ENCODE data around the gene PRND.
"Not testable (repeated sequence)": the region's sequence is repeated elsewhere in the genome, so short reads cannot be mapped to it uniquely, and the experiment has no call there.

Gene PRND

DNA sequence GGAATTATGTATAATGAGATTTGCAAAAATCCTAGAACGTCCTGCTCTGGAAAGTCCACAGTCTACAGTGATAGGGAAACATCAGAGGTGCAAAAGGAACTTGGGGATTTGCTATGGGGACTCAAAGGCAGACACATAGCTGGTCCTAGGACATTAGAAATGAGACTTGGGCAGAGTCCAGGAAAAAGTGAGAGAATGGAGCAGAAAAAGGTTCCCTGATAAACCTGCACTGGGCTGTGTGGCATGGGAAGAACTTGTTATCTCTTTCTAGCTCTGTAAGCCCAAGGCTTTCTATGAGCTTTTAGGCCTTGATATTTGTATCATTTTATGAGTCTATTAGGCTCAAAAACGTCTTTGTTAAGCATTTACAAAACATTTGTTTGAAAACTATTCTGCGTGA is 15.2 kb downstream of the PRND start:
- Mint-ChIP-seq H3K4me3 (no peak overlapping the region), H3K27me3 (peaks cover 21 to 32% of the 10 kb centered on the region in 2 donors), H3K36me3 (no peaks in the 10 kb centered on the region), H3K4me1 (peaks cover 3 to 8% of the 10 kb centered on the region in 2 donors), H3K9me3 (no peaks in the 10 kb centered on the region), H3K27ac (no peak overlapping the region)
- DNase-seq (no peak), ATAC-seq (replicated peaks) (no peak)

DNA sequence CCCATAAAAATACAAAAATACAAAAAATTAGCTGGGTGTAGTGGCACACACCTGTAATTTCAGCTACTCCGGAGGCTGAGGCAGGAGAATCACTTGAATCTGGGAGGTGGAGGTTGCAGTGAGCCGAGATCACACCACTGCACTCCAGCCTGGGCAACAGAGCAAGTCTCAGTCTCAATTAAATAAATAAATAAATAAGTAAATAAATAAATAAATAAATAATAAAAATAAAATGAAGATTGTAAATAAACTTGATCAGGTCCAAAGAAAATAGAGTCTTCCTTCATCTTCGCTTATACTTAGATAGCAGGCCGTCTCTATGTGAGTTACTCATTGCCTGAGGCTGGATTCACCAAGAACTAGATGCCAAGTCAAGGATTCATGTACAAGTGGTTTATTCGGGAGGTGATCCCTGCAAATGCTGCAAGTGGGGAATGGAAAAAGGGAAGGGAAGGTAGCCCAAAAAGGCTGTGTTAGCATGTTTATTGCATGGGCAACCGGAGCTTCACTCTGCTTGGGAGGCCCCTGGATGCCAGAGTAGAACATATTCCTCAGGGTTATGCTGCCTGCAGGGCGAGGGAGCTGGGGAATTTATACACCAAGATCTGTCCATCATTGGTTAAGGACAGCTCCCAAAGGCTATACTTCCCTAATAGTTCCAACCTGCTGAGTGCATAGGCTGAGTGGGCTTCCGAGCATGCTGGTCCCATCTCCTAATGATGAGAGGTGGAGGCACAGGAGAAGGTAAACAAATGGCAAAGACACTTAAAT is 16.3 kb downstream of the PRND start:
- Mint-ChIP-seq H3K27me3 (peaks cover 13 to 22% of the 10 kb centered on the region in 2 donors), H3K9me3 (no peaks in the 10 kb centered on the region), H3K4me1 (peaks cover 3 to 8% of the 10 kb centered on the region in 2 donors), H3K27ac (no peak overlapping the region), H3K36me3 (no peaks in the 10 kb centered on the region), H3K4me3 (no peak overlapping the region)
- ATAC-seq (replicated peaks) (no peak), DNase-seq (no peak)

DNA sequence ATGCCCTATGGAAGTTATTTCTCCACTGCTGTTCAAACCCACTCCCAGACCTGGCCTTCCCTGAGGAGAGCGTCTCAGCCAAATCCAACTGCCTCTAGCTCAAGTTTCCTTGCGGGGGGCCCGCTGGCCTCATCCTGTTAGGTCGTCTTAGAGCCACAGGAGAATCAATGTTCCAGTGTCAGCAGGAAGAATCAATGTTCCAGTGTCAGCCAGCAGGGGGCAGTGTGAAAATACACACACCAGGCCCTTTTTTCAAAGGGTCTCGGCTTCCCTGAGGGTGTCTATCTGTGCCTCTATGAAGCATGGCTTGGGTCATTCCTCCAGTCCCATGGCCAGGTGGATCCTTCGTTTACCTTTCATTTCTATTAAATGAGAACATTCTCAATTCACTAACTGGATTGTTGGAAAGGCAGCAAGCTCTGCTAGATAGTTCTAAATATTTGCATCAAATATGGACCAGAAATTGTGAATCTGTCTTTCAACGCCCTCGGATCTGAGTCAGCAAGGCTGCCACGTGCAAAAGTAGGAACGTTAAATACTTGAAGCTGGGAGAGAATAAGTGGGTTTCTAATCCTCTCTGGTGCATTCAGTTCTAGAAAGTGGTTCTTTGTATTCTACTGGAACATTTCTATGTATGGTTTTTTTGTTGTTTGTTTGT is 19.2 kb downstream of the PRND start:
- H3K4me1 Mint-ChIP-seq, result peaks cover 5 to 8% of the 10 kb centered on the region in 2 donors
- H3K9me3 Mint-ChIP-seq, result no peaks in the 10 kb centered on the region
- H3K36me3 Mint-ChIP-seq, result no peaks in the 10 kb centered on the region
- peaks cover 9 to 16% of the 10 kb centered on the region in 2 donors for H3K27me3 Mint-ChIP-seq
- ATAC-seq (replicated peaks), result peak; percentile 49 to 66
- H3K27ac Mint-ChIP-seq, result no peak overlapping the region
- no peak overlapping the region for H3K4me3 Mint-ChIP-seq
- peak; percentile 35 for DNase-seq

DNA sequence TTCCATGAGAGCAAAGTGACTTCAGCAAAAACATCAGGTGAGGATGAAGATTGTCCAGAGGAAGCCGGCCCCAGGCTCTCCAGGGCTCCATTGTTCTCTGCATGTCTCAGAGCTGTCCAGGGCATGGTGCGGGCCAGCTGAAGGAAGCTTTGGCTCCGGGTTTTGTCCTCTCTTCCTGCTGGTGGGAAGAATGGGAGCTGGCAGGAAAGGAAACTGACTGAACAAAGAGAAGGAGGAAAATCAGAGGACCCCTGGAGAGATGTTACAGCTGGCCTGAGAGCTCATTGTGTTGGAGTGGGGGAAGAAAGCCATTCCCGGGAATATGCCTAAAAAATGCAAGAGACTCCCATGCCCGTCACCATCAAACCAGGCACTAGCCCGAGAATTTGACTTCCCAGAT is 27.1 kb downstream of the PRND start:
- Mint-ChIP-seq H3K9me3 (peaks cover 0 to 4% of the 10 kb centered on the region in 2 donors), H3K36me3 (no peaks in the 10 kb centered on the region), H3K4me3 (no peak overlapping the region), H3K4me1 (peaks cover 0 to 3% of the 10 kb centered on the region in 2 donors), H3K27ac (no peak overlapping the region), H3K27me3 (peaks cover 0 to 2% of the 10 kb centered on the region in 2 donors)
- DNase-seq (no peak), ATAC-seq (replicated peaks) (no peak)

DNA sequence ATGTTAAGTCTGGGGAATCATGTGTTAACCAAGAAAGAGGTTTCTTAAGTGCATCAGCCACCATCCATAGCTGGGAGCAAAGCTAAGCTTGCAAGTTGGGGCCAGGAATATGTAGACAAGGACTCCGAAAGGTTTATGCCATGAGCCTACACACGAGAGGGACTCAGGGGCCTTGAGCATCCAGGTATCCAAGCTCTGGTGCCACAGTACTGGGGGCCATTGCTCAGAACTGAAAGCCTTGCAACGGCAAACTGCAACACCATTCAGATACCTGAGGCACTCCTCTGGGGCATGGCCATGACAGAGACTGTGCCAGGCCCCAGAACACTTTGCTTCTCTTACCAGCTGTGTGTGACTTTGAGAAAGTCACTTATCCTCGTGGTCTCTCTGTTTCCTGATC is 27.6 kb downstream of the PRND start:
- H3K27me3 Mint-ChIP-seq, result peaks cover 0 to 5% of the 10 kb centered on the region in 2 donors
- no peak for DNase-seq
- no peak for ATAC-seq (replicated peaks)
- no peak overlapping the region for H3K27ac Mint-ChIP-seq
- H3K36me3 Mint-ChIP-seq, result no peaks in the 10 kb centered on the region
- no peak overlapping the region for H3K4me3 Mint-ChIP-seq
- peaks cover 0 to 3% of the 10 kb centered on the region in 2 donors for H3K4me1 Mint-ChIP-seq
- H3K9me3 Mint-ChIP-seq, result peaks cover 0 to 4% of the 10 kb centered on the region in 2 donors

DNA sequence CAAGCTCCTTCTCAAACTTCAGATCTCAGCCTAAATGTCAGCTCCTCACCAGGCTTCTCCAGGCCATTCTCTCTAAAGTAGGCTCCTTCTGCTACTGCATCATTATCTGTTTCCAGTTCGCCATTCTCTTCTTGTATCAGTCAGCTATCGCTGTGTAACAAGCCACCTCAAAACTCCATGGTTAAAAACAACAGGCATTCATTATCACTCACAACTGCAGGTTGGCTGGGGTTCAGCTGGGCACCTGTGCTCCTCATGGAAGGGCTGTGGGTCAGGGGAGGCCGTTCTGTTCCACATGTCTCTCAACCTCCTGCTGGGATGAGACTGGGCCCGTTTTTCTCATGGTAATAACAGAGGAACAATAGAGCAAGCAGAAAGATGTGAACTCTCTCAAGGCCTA is 28.7 kb downstream of the PRND start:
- Mint-ChIP-seq H3K9me3 (peaks cover 0 to 4% of the 10 kb centered on the region in 2 donors), H3K27me3 (peaks cover 0 to 5% of the 10 kb centered on the region in 2 donors), H3K36me3 (no peaks in the 10 kb centered on the region), H3K27ac (no peak overlapping the region), H3K4me3 (no peak overlapping the region), H3K4me1 (peaks cover 0 to 3% of the 10 kb centered on the region in 2 donors)
- ATAC-seq (replicated peaks), result no peak
- DNase-seq, result no peak

DNA sequence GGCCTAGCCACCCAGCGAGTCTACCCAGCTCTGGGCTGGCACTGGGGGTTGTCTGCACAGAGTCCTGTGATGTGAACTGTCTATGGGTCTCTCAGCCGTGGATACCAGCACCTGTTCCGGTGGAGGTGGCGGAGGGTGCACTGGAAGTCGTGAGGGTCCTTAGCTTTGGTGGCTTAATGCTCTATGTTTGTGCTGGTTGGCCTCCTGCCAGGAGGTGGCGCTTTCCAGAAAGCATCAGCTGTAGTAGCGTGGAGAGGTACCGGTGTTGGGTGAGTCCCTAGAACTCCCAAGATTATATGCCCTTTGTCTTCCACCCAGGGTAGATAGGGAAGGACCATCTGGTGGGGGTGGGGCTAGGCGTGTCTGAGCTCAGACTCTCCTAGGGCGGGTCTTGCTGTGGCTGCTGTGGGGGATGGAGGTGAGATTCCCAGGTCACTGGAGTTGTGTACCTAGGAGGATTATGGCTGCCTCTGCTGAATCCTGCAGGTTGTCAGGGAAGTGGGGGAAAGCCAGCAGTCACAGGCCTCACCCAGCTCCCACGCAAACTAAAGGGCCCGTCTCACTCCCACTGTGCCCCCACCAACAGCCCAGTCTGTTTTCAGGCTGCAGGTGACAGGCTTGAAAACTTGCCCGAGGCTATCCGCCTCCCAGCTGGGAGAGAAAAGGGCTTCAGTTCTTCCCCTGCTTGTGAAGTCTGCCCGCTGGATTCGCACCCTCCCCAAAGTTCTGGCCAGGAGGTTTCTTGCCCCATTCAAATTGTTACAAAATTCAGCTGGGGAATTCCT is 37.6 kb downstream of the PRND start:
- Mint-ChIP-seq H3K27ac (peak overlapping the region; percentile 73), H3K4me3 (peak overlapping the region in 1 of 2 donors; percentile 33), H3K4me1 (peaks cover 9 to 15% of the 10 kb centered on the region in 2 donors)
- not testable (repeated sequence) for H3K9me3 Mint-ChIP-seq; H3K27me3 Mint-ChIP-seq; ATAC-seq (replicated peaks); H3K36me3 Mint-ChIP-seq
- peak; percentile 20 for DNase-seq

DNA sequence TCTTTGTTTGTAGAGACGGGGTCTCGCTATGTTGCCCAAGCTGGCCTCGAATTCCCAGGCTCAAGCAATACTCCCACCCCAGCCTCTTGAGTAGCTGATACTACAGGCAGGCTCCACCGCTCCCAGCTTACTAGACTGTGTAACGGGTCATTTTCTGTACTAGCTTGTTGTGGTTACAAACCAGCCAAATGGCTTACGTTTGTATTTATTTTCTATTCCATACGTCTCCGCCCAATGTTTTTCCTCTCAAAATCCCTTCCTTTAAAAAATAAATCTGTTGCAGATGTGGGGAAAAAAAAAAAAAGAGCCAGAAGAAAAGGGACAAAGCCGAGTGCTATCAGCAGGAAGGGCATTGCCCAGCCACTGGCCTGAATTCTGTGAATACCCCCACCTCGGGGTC is 41.6 kb downstream of the PRND start:
- DNase-seq, result no peak
- Mint-ChIP-seq H3K9me3 (no peaks in the 10 kb centered on the region), H3K36me3 (no peaks in the 10 kb centered on the region), H3K4me1 (peaks cover 16 to 36% of the 10 kb centered on the region in 2 donors), H3K4me3 (no peak overlapping the region), H3K27me3 (peaks cover 5 to 6% of the 10 kb centered on the region in 2 donors), H3K27ac (no peak overlapping the region)
- ATAC-seq (replicated peaks), result no peak

DNA sequence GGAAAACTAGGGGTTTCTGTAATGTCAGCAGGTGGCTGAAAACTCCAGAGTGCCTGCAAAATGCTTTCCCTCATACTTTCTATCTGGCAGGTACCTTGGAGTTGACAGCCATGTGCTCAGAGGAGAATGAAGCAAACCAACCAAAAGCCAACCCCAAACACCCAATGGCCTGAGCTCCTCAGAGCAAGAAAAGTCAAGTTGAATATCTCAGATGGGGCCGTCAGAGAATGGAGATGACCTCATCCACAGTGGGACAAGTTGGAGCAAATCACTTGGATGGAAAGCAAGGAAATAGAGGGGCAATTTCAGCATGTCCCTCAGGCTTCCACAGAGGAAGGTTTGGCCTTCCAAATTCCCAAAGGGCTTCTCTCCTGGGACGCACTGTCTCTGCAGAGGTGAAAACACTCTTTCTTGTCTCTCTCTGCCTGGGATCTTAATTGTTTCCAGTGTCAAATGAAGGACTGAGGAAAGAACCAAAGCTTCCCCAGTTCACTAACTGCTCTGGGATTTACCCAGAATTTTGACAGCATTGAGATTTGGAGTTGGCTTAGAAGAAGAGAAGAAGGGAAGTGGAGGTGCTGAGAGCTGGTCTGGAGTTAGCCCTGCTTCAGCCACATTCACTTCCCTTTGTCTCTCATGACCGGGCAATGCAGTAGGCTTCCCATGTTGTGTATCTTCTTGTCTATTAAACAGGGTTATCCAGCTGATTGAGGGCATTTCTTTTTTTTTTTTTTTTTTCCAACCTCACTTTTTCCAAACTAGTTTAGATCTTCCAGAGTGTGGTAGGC is 42.2 kb downstream of the PRND start:
- no peaks in the 10 kb centered on the region for H3K9me3 Mint-ChIP-seq

DNA sequence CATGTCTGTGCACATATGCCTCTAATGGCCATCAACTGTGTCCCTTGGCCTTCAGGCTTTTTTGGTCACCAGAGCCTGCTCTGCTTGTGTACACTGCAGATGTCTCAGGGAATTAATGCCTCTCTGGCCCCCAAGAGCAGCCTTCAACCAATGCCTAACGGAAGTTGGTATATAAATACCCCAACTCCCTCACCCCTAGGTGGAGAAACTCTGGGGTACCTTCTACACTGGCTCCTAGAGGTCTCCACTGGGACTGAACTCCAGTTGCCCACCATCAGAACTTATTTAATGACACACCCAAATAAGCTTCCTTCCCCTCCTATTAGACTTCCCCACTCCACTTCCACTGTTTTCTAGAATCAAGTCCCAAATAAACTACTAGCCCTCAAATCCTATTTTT is 43.1 kb downstream of the PRND start:
- Mint-ChIP-seq H3K4me3 (no peak overlapping the region), H3K36me3 (no peaks in the 10 kb centered on the region), H3K27me3 (no peaks in the 10 kb centered on the region), H3K4me1 (peaks cover 13 to 31% of the 10 kb centered on the region in 2 donors), H3K27ac (no peak overlapping the region), H3K9me3 (no peaks in the 10 kb centered on the region)
- DNase-seq (no peak), ATAC-seq (replicated peaks) (no peak)

More for the DNA sequence above, 42.2 kb downstream of the PRND start:
- no peak for ATAC-seq (replicated peaks)
- no peak overlapping the region for H3K4me3 Mint-ChIP-seq
- no peaks in the 10 kb centered on the region for H3K36me3 Mint-ChIP-seq
- H3K4me1 Mint-ChIP-seq, result peaks cover 16 to 35% of the 10 kb centered on the region in 2 donors
- peaks cover 2 to 3% of the 10 kb centered on the region in 2 donors for H3K27me3 Mint-ChIP-seq
- H3K27ac Mint-ChIP-seq, result no peak overlapping the region
- no peak for DNase-seq

DNA sequence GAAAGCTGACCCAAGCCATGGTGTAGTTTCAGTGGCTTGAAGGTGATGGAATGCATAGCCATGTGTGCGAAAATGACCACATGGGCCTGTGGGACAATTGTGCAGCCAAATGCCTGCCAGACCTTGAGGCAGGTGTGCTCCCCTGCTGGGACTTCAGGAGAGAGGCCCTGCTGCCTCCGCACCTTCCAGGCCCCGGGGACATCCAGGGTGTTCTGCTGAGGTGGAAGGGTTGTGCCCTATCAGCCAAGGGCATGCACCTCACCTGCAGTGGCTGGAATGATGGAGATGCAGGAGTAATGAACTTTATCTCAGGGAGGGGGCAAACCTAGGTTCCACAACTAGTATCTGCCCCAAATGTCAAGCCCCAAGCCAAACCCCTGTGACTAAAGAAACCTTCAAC is 44.0 kb downstream of the PRND start:
- Mint-ChIP-seq H3K4me3 (no peak overlapping the region), H3K27ac (no peak overlapping the region), H3K36me3 (peaks cover 0 to under 1% of the 10 kb centered on the region in 2 donors), H3K4me1 (peaks cover 13 to 31% of the 10 kb centered on the region in 2 donors), H3K9me3 (peaks cover under 1% of the 10 kb centered on the region in 2 donors), H3K27me3 (no peaks in the 10 kb centered on the region)
- DNase-seq (no peak), ATAC-seq (replicated peaks) (no peak)

DNA sequence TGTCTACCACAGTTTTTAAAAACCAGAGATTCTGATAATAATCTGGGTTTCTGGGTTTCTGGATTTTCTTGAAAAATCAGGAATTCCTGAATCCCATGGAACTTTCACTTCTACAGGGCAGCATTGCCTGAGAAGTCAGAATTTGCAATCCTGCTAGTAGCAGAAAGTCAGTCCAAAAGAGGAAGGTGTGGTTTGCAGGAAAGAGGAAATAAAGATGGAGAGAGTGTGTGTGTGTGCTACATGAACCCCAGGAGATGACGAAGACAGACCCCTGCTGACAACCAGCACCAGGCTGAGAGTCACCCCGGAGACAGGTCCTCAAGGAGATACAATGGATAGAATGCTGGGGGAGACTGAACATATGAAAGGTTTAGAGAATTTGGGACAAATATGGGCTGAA is 44.9 kb downstream of the PRND start:
- Mint-ChIP-seq H3K4me1 (peaks cover 10 to 31% of the 10 kb centered on the region in 2 donors), H3K4me3 (peak overlapping the region; percentile 30 to 45), H3K9me3 (peaks cover 9% of the 10 kb centered on the region in 2 donors), H3K27me3 (no peaks in the 10 kb centered on the region), H3K27ac (peak overlapping the region; percentile 86), H3K36me3 (peaks cover 0 to 10% of the 10 kb centered on the region in 2 donors)
- peak; percentile 35 for DNase-seq
- ATAC-seq (replicated peaks), result peak; percentile 96 to 98

DNA sequence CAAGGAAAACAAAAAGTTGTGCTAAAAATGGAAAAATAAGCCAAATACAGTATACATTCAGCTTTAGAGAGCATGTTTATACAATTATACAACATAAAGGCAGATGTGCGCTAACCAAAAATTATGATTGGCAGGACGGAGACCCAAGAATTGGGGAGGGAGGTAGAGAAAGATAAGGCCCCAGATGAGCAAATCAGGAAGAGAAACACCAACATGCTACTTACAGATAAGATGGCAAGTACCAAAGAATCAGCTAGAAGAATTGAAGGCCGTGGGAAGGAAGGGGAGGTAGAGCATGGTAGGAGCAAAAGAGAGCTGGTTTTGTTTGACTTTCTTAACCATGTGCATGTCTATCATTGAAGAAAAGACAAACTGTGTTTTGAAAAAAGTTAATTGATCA is 45.4 kb downstream of the PRND start:
- Mint-ChIP-seq H3K4me1 (peaks cover 10 to 31% of the 10 kb centered on the region in 2 donors), H3K27ac (peak overlapping the region; percentile 86), H3K9me3 (peaks cover 11% of the 10 kb centered on the region in 2 donors)

More for the DNA sequence above, 45.4 kb downstream of the PRND start:
- DNase-seq (no peak), ATAC-seq (replicated peaks) (peak; percentile 50 to 55)
- peaks cover 2 to 10% of the 10 kb centered on the region in 2 donors for H3K36me3 Mint-ChIP-seq
- H3K4me3 Mint-ChIP-seq, result peak overlapping the region; percentile 30 to 45
- H3K27me3 Mint-ChIP-seq, result no peaks in the 10 kb centered on the region
